GM21737 (cell line): ENCODE data around the gene AHNAK.
"Not testable (repeated sequence)": the region's sequence is repeated elsewhere in the genome, so short reads cannot be mapped to it uniquely, and the experiment has no call there.

Experiments
- ATAC-seq: cut with Tn5 transposase; IDR thresholded peaks from one replicate; pipeline ENCODE4 v1.9.1; 2021; ENCODE audit warnings: mild to moderate bottlenecking, moderate library complexity; ENCODE audit not compliant: unreplicated experiment

Gene AHNAK

DNA sequence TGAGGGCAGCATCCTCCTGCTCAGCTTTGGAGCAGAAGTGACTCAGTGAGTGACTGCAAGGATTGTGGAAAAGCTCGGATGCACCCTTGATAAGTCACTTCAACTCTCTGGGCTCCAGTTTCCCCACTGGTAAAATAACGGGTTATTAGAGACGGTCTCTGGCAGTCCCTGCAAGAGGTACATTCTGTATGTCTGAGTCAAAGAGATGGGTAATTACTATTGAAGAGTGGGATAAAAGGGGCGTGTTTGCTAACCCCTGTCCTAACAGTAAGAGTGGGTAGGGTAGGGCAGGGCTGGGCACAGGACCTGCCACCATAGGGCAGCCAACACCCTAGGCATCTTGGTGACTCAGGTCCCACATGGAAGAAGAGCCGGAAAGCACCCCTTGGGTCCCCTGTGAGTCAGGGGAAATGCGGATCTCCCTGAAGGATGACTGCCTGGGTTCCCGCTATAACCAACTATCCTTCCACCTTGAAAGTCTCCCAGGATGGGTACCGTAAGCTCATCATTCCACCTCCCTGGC lies 7.3 kb upstream of the AHNAK start:
- no peak for ATAC-seq

DNA sequence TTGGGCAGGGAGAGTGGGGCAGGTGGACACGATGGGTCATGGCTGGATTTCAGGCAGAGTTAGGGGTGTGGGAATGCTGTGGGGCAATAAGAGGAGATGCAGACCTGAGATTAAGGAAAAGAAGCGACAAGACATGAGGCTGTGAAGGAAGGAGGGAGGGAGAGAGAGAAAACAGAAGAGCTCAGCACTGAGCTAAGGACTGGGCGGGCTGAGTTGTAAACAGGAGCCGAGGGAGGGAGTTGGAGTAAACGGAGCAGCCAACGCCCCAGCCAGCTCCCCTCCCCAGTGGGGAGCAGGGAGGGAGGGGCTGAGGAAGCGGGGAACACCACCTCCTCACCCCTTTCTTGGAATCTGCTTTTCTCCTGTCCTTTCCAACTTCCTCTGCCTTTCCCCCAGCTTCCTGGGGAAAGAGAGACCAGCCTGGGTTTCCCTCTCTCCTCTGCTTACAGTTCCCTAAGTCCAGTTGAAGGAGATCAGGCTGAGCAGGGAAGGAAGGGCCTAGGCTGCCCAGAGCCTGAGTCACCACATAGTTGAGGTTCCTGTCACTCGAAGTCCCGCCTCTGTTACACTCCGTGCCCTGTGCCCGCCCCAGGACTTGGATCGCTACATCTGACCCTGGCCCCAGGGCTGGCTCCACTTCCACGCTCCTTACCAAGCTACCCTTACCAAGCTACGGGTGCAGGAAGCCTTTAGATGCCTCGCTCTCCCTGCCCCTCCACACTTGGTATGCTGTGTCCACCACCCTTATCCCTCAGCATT lies 6.7 kb upstream of the AHNAK start:
- no peak for ATAC-seq

DNA sequence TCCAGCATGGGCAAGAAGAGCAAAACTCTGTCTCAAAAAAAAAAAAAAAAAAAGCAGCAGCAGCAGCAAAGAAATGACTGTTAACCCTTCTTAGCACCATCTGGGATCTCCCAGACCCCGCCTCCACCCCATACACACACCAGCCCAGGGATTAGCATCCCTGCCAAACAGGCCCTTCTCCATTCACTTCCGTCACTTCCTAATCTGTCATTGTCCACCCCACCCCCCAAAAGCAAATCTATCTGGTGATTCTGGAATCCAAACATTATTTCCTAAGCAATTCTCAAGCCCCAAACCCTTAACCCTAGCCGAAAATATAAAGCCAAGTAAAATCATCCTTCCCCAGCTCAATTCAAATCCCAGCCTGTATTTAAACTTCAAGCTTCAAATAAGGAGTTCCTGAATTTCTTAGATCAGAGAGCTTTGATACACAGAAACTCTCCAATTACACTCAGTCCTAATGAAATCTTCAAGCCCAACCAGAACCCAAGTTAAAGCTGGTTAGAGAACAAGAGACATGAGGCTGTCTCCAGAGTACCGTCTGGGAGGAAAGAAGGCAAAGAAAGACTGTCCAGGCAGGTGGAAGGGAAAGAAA lies 6.0 kb upstream of the AHNAK start:
- ATAC-seq, result no peak

DNA sequence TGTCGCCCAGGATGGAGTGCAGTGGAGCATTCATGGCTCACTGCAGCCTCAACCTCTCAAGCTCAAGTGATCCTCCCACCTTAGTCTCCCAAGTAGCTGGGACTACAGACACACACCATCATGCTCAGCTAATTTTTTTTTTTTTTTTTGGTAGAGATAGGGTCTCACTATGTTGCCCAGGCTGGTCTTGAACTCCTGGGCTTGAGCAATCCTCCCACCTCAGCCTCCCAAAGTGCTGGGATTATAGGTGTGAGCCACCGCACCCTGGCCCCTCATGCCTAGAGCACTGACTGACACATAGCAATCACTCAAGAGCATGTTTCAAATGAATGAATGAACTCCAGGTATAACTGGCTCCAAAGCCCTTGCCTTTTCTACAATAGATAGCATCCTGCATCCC lies 3.9 kb upstream of the AHNAK start:
- ATAC-seq, result not testable (repeated sequence)

DNA sequence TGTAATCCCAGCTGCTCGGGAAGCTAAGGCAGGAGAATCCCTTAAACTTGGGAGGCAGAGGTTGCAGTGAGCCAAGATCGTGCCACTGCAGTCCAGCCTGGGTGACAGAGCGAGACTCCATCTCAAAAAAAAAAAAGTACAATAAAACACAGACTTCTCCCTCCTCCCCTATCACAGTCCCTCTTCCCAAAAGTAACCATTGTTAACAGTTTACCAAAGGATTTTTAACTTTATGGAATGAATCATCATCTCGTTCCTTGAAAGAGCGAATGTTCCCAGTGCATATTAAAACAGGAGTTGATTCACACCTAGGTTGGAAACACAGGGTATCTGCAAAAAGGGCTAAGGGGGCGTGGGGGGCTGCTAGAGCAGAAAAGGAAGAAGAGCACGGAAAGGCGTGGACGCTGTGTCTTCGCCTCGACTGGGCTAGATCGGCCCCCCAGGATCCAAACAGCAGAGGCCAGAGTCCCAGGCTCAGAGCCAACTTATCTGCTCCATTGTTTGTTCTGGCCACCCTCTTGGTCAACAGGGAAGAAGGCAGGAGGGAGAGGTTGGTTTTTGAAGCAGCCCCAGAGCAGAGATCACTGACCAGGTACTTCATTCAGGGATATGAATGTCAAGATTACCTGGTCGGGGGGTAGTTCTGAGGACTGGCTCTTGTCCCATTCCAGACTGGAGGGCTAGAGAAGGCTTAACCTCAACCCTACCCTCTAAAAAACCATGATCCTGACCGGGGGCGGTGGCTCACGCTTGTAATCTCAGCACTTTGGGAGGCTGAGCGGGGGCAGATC lies 2.1 kb upstream of the AHNAK start:
- ATAC-seq, result no peak

DNA sequence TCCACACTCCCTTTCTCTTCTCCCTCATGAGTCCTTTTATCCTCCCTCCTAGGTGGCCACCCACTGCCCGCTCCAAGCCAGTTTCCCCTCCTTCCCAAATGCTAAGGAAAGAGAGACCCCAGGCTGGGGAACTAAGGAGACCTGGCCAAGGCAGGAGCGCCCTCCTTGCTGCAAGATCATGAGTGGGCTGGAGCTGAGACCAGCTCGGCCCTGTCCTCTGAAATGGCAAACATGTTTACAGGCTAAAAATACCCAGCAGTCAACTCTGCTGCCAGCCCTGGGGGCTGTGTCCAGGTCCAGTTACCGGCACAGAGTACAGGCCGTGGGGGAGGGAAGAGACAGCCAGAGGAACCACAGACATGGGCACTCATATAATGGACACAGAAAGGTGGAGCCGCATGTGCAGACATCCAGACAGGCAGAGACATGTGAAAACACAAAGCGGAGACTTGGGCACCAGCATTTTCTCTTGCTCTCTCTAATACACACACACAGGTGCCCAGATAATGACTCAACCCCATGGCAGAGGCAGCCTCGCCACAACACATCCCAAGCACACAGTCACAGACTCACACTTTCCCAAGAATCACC lies 1.2 kb upstream of the AHNAK start:
- no peak for ATAC-seq

DNA sequence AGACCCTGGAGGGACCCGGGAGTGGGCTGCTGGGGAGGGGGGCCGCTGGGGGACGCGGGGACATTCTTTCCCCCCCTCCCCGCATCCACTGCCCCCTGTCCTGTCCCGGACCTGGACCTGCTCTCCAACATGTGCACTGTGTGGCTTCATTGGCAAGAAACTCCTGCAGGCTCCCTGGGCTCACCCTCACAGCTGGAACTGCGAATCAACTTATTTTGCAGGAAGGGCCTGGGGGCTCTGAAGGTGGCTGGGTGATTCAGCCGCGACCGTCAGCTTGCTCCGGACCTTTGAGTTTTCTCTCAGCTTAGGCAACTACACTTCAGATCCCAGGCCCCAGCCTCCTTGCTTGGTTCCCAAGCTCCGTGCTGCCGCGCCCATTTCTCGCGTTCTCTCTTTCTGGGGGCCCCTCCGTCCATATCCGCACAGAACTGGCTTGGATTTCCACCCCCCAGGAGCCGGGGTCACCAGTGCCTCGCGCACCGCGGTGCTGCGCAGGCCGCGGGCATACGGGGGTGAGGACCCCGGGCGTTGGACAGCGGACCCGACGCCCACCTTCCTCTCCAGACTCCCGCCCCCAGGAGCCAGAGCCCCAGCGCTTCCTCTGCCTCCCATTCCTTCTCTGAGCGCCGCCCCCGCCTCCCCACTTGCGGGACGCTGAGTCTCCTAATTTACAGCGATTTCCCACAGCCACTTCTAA lies 471 bp upstream of the AHNAK start:
- no peak for ATAC-seq

DNA sequence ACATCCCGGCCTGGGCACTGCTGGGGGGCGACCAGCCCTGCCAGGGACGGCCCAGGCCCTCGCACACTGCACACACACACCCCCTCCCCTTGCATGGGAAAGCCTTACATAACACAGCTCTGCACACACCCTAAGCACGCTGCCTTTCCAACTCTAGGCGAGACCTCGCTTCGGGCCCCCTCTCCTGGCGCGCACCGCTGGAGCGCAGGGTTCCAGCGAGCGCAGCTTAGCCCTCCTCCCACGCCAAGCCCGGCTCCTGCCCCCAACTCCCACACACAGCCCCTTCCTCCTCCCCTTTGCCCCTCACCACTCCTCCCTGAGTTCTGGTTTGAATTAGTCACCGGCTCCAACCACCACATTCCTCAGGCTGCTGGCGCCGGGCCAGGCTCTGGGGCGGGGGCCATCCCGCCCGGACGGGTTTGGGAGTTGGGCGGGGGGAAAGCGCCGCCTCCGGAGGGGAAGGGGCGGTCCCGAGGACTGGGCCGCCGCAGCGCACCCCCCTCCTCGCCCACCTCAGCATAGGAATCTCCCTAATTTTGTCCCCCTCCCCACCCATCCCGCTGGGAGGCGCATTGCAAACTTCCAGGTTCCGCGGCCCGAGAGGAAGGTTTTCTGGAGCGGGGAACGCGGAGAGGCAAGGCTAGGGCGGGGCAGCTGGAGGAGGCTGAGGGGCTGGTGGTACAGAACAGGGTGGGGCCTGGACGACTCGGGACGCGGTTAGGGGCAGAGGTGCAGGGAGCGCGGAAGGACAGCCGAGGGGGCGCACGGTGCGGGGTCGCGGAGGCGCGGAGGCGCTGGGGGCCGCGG lies 966 bp downstream of the AHNAK start:
- ATAC-seq, result no peak

DNA sequence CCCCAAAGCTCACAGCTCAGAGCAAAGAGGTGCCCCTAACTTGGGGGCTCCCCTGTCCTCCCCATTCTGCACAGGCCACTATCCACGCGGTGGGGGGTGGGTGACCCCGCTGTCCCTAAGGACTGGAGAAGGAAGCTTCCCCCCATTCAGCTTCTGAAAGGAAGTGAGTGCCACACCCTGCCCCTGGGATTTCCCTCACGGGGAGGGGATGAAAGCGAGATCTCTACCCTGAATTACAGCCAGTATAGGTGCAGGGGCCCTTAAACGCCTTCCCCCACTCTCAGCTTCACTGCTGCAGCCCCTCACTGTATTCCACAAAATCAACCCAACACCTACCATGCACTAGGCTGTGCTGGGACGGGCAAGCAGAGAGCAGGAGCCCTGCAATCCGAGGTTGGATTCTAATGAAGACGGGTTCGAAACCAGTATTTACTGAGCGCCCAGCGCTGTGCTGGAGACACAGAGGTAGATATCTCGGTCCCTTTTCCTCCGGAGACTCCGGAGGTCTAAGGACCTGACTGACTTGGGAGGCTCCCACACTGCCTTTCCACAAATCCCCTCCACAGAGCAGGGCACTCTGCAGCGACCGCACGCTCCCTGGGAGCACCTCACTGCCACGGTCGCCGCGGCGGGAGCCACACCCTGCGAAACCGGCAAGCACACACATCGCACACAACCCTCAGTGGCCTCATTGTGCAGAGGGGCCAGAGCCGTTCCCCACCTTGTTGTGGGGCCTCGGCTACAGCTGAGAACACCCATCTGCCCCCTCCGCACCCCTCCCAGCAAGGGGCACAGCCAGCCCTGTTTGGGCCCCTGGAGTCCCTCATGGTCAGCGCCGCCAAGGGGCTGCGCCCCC lies 1.8 kb downstream of the AHNAK start:
- ATAC-seq, result no peak

DNA sequence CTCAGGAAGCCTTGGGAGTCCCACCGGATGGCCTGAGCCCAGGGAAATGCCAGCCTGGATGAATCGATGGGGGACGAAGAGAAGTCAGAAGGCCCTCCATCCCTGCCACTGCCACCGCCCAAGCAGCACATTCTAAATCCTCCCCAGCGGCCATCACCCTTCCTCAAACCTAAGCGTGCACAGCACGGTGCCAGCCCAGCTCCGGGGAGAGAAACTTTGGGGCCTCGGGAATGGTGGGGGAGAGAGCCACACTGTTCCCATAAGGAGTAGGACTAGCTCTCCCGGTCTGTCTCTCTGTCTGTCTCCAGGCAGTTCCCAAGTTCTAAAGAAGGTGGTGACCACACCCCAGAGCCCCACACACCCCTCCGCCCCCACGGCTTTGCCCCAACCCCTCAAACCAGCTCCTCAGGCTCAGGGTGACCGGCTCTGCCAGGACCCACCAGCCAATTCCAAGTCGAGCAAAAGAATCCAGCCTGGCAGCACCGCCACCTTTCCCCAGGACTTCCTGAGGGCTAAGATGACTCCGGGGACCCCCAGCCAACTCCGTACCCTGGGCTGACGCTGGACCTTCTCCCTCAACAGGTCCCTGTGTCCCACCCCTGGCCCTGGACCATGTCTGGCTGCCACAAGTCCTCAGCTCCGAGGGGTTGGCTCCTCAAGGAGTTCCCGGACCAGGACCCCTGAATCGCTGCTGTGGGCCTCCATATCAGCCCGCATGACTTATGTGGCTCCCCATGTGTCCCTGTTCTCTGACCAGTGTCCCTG lies 2.7 kb downstream of the AHNAK start:
- ATAC-seq, result no peak

DNA sequence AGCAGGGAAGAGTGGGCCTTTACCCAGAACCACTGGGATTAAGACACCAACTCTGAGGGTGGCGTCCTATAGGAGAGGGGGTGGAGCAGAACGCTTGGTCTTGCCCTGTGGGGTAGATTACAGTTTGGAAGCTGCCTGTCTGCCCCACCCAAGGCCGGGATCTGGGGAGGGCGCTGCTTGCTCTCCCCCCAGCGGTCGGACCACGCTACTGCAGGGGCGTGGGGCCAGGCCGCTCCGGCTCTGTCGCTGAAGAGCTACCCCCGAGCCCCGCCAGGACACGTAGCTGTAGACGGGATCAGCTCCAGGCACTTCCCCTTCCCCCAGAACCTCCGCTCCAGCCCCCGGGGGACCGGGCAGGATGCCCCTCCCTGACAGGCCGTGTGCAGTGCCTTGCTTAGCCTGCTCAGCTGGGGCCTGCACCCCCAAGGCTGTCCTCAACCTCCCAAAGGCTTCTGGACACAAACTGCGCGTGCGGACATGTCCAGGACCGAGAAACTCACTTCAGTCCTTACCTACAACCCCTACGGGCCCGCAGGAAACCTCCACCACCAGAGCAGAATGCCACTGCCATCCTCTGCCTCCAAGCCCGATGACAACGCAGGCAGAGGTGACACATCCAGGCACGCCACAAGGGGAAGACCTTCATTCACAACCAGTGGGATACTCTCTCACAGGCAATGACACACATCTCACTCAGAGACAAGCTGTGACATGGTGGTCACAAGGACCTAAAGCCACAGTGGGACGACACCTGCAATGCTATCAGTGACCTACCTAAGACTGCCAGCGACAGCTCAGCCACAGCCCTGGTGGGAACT lies 3.6 kb downstream of the AHNAK start:
- ATAC-seq, result peak; percentile 27

DNA sequence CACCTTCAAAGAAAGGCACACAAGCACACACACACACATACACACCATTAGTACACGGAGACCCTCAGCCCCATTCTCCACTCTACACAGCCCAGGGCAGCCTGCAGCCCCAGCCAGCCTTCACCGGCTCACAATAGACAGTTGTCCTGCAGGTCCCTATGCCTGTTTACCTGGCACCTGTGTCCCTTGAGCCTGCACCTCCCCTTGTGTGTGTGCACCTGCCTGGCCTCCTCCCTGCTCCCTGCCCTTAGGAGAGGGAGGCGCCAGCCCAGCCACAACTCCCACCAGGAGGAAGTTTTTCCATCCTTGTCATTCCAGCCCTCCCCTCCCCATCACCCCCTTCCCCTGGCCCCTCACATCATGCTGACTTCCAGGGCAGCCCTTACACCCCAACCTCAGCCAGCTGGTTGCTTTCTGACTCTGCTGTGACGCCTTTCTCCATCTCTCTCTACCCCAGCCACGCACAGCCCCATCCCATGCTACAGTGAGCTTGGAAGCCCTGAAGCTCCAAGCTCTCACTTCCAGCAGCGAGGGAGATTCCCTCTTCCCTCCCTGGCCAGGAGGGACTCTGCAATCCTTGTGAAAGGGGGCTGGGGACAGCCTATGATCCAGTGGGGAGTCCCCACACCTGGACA lies 4.4 kb downstream of the AHNAK start:
- ATAC-seq, result no peak

DNA sequence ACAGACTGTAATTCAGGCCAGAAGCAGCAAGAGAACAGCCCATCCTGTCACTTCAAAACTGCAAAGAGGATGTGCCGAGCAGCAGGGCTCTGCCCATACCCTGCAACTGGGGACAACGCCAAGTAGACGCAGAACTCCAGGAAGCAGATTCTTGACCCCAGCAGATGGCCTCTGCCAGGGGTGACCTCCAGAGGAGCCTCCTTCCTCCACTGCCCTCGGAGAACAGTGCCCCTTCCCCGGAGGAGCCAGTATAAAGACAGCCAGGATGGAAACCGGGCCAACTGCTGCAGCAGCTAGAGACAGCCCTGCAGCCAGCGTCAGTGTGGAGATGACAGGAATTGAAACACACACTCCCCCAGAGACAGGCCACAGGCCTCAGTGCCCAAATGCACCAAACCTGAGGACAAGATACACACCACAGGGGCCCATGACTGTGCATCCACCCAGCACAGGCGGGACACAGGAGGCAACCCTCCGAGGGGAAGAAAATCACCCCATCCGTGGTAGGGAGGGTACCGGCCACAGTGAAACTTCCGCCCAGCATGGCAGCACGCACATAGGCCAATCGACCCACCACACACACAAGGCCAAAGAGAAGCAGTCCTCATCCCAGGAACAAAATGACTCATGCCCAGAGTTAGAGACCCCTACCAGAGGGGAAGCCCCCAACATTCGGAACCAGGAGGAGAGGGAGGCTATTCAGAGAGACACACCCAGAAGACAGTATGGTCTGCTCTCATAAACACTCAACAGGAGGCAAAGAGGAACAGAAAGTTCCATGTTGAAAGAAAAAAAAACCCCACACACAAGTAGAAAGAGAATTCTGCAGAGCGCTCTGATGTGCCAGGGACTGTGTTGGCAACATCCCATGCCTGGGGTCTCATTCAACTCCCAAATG lies 5.6 kb downstream of the AHNAK start:
- peak; percentile 49 for ATAC-seq

DNA sequence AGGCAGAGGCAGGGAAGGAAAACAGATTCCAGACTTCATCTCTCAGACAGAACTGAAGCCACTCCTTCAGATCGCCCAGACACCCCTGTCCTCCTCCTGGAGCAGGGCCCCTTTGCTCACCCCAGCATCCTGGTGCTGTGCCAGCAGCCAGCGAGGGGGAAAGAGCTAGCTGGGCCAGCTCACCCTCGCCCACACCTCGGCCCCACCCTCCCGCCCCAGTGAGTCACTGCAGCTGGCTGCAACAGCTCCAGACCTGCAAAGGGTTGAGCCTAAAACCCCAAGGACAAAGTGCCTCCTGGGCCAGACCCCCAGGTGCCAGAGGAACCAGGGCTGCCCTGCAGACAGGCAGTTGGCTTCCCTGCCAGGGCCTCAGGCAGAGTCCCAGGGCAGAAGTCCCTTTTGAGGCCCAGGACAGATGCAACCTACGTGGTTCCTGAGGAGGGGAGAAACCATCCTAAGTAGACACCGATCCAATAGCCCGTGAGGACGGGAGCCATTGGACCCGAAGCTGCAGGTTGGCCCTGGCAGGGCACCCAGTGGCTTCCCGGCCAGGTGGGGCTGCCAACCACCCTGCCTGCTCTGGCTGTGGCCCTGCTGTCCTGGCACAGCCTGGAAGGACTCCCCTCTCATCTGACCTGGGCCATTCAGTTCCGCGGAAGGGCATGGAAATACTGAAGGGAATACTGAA lies 7.2 kb downstream of the AHNAK start:
- no peak for ATAC-seq

DNA sequence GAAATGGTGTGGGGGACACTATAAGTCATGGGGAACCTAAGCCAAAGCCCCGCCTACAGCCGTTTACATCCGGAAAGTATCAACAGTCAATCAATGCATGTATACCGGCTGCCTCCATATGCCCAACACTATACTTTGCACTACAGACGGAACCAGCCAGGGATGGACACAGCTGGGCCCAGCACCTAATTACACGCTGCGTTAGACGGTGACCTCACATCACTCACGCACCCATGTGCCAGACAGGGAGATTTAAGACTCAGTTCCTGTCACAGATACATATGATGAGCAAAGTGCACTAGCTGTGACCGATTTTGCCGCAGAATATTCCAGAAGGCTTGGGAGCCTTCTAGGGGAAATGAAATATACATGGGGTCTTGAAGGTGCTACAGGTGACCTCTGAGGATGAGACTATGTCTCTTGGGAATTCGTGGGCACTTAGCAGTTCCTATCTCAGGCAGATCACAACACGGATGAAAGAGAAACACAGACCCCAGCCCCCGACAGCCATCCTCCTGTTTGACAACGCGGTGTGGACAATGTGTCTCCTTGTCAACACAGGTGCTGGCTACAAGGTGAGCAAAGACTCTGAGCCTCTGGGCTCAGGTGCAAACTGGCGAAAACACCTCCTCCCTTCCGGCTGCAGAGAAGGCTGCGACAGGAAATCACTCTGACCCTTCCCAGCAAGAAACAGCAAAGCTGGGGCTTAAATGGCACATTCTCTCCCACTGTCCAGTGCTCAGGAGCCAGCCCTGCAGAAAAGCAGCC lies 8.0 kb downstream of the AHNAK start:
- no peak for ATAC-seq
